Jurkat, Clone E6-1 (cell line): ENCODE results near the gene KCNE4. TPM values are rescaled to one million over a fixed set of nuclear protein-coding genes. Genes with fewer than 3 reads are reported as not detected.

Experiments used
- DNase-seq: peaks from one replicate; pipeline ENCODE4 v3.0.0-alpha.2; 2011; ENCODE audit warnings: low read depth, low spot score
- H3K4me3 ChIP-seq: 2 replicates; pipeline ENCODE4 v1.5.1; 2011; ENCODE audit warnings: mild to moderate bottlenecking, low read length, control low read depth, moderate library complexity
- polyA plus RNA-seq: library from polyadenylated mRNA; unstranded; fragments of >200 nt; gene quantifications from one replicate; pipeline ENCODE4 v1.2.1, GENCODE V29; 2012; ENCODE audit warnings: missing spikeins; ENCODE audit not compliant: insufficient read length, insufficient read depth

The KCNE4 gene, protein sequence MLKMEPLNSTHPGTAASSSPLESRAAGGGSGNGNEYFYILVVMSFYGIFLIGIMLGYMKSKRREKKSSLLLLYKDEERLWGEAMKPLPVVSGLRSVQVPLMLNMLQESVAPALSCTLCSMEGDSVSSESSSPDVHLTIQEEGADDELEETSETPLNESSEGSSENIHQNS
- not detected for polyA plus RNA-seq

DNA sequence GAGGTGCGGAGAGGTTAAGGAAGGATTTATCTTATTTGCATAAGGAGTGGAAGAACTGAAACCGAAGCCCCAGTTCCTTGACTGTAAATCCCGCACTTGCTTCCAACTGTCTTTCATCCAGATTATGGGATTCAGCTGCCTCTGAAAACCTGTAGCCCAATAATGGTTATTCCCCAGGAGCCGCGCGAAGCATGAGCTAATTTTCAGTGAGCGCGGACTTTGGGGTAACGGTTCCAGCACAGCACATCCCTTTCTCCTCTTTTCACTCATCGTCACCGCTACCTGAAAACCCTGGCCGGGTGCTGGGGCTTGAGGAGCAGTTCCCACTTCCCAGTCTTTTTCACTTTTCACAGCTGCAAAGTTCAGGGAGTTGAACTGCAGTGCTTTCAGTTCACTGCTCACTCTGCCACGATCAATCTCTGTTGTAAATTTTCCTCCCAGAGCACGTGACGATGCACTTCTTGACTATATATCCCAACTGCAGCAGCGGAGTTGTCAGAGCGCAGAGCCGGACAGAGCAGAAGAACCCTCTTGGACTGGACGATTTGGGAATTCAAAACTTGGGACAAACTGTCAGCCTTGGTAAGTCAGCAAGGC is at the start of gene KCNE4:
TSS of gene KCNE4 (plus strand) at position 498 of the 597 bp plus-strand sequence. CDS start 641 bp downstream, outside the sequence.
- no peak for DNase-seq
- H3K4me3 ChIP-seq: no peak within 1 kb of the TSS

DNA sequence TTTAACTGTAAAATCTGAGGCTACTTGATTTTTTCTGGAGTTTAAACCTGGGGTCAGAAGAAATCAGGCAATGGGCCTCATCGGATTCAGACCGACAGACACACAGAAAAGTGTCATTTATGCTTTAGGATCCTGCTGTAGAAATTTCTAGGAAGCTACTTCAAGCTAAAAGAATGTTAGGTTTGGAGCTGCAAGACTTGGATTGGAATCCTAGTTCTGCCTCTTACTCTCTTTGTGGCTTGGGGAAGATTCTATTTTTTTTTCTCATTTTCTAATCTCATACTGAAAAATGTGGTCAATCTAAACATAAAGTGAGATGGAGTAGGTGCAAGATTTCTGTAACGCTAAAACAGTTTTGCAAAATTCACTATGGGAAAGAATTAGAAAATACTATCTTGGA is 48.8 kb upstream of the KCNE4 start:
- no peak overlapping the region for H3K4me3 ChIP-seq
- no peak for DNase-seq

GRCh38 chr2:223005496-223005895 is 46.5 kb upstream of the KCNE4 start:
- H3K4me3 ChIP-seq: no peak overlapping the region
- DNase-seq: no peak

GRCh38 chr2:223007531-223007930 is 44.5 kb upstream of the KCNE4 start:
- H3K4me3 ChIP-seq: no peak overlapping the region
- DNase-seq: no peak

GRCh38 chr2:223008162-223008561 is 43.8 kb upstream of the KCNE4 start:
- no peak for DNase-seq
- H3K4me3 ChIP-seq: no peak overlapping the region

DNA sequence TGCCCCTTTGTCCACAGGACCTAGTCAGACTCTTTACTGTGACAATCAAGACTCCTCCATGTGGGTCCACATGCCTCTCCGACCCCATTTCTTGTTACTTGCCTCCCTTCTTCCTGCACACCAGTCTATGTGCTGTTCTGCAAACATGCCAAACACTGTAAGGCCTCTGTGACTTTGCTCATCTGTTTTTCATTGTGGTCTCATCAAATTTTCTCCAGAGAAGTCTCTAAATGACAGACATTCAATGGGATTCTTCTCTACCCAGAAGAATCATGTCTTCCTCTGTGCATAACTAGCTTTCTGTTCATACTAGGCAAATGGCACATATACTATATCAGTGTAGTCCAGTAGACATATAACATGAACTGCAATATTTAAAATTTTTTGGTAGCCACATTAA is 43.0 kb upstream of the KCNE4 start:
- H3K4me3 ChIP-seq: no peak overlapping the region
- DNase-seq: no peak

DNA sequence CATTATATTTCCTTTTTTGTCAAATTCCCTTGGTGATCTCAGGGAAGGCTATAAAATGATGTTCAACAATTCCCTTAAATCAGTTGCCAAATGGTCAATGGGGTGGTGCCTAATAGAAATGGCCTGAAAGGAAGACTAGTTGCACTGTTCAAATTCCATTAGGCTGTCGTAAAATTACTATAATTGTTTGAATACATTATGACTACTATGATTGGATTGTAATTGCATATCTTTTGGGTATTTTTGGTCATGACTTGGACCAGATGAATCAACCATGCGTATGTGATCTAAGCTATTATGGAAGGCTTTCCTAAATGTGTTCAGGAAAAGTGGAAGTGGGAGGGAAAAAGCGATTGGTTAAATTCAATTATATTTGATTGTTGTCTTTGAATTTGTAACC is 41.3 kb upstream of the KCNE4 start:
- no peak for DNase-seq
- H3K4me3 ChIP-seq: no peak overlapping the region

DNA sequence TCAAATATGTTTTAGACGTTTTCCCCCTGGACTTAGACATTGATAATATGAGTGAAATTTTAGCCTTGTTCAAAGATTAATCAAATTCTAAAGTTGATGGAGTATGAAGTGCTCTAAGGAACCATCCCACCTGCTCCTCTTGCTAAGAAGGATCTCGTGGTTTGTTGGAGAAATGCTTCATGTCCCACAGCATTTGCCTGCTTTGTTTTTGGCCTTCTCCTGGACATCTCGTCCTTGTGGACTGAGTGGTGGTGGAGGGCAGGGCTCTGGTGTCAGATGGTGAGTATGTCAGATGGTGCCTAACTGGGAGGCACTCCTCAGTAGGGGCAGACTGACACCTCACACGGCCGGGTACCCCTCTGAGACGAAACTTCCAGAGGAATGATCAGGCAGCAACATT is 39.7 kb upstream of the KCNE4 start:
- H3K4me3 ChIP-seq: no peak overlapping the region
- no peak for DNase-seq

DNA sequence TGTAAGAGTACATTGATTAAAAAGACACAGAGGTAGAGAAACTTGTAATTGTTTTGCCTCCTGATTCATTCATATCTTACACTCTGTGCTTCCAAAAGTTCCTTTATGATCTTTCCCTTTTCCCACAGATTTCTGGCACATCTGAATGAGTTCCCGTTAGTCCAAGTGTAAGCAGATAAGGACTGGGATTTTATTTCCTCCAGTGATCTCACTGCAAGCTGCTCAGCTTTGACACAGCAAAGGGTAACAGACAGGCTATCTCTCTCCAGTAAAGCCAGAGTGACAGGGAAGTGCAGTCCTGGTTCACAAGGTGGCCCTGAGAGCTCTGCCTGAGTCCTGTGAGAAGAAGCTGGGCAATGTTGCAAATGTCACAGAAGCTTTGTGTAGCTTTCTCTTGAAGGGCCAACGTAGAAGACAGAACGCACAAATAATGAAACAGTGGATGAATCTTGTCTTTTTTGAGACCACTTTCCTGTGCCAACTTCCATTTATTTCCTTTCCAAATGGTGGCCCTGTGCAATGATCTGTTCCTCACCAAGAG is 32.5 kb upstream of the KCNE4 start:
- no peak overlapping the region for H3K4me3 ChIP-seq
- no peak for DNase-seq

- DNase-seq: no peak
These were observed 31.8 kb upstream of the KCNE4 start for GRCh38 chr2:223019987-223020717.

DNA sequence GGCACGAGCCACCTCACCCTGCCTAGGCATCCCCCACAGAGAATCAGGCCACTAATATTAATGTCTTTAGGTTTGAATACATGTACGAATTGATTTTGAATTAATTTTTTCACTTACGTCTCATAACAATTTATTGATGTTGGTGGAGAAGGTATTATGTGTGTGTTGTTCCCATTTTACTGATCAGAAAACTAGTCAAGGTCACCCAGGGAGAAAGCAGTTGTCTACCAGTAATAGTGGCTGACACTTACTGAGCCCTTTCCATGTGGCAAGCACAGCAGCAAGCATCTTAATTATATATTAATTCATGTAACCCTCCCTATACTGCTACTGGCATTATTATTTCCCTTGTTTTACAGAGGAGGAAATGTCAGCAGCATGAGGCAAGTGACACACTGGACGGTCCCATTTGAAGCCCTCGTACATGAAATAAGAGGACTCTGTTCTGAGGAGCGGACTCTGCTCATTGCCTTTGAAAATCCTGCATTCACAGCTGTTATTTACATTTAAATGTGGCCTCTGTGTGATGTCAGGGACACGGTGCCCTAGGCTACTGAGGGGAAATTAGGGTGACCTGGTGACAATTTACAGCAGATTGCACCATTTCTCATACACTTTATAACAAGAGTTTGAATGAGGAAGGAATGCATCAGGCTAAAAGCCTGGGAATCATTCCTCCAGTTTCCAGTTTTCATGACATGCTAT is 30.9 kb upstream of the KCNE4 start:
- H3K4me3 ChIP-seq: no peak overlapping the region
- no peak for DNase-seq

More at GRCh38 chr2:223019987-223020717, 31.8 kb upstream of the KCNE4 start:
- no peak overlapping the region for H3K4me3 ChIP-seq

- no peak for DNase-seq
- H3K4me3 ChIP-seq: no peak overlapping the region
These were observed 25.5 kb upstream of the KCNE4 start for GRCh38 chr2:223026357-223027110.

DNA sequence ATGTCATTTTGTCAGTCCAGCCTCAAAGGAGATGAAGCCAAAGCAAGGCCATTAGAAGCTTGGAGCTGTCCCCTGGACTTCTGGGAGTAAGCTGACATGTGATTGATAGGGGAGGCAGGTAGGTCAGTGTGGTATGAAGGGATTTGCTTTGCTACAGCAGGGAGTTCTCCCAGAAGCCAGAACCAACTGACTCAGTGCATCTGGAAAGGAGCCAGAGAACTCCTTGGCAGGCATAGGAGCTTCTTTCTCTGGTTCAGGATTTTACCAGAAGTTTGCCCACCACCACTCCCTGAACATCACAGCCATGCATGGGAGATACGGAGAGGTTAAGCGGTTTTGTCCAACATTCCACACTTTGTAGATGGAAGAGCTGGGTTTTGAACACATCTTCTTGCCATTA is 24.5 kb upstream of the KCNE4 start:
- no peak for DNase-seq
- H3K4me3 ChIP-seq: no peak overlapping the region

DNA sequence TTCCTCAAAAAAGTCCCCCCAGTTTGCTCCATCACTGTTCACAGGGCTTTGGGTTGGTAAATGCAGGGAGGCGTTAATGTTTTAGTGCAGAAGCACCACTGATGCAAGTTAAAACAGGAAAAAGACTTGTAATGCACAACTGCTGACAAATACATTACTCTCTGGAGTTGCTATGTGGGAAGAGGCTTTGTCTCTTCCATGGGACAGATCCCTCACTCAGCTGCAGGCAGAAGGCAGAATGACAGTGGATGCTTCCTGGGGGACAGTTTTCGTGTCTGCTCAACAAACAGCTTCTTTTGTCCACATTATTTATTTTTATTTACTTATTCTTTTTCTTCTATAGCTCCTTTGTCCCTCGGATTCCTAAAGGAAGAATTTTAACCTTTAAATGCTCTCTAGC is 22.7 kb upstream of the KCNE4 start:
- DNase-seq: no peak
- H3K4me3 ChIP-seq: no peak overlapping the region

- no peak overlapping the region for H3K4me3 ChIP-seq
- DNase-seq: no peak
These were observed 19.5 kb upstream of the KCNE4 start for GRCh38 chr2:223032187-223033142.

- H3K4me3 ChIP-seq: no peak overlapping the region
- DNase-seq: no peak
These were observed 17.6 kb upstream of the KCNE4 start for GRCh38 chr2:223034221-223034975.

GRCh38 chr2:223036790-223037444 is 15.1 kb upstream of the KCNE4 start:
- no peak for DNase-seq
- H3K4me3 ChIP-seq: no peak overlapping the region
